D721Med (cell line): ENCODE results near the gene LSM4.

ENCODE experiments used
- DNase-seq: peaks from one replicate; pipeline ENCODE4 v3.0.0; 2011; ENCODE audit warnings: low spot score; ENCODE audit not compliant: insufficient read length
- FAIRE-seq: peaks from 2 replicates; lab custom pipeline; 2011; peaks lifted over from hg19 to GRCh38; lab: Jason Lieb, UNC
- TF ChIP-seq, protein P1 (sequence below): IDR thresholded peaks from 2 replicates; pipeline ENCODE4 v1.5.1; 2012; ENCODE audit warnings: mild to moderate bottlenecking, control low read depth; ENCODE audit not compliant: insufficient read depth; ENCODE audit errors: missing control alignments

LSM4 gene

DNA sequence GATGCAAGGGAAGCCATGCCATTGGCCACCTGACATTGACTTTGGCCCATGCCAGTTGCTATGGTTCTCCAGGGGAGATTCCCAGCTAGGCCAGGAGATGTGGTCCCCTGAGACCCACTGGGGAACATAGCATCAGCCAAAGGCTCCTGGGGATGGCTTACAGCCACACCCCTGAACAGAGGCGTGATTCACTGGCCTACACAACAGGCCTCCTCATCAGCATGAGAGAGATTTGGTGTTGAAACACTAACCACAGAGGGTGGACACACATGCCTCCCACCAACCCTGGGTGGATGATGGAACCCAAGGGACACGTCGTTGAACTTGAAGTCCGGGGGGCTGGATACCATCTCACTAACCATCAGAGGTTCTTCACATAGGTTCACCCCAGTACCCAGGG is 63.0 kb downstream of the LSM4 start:
- TF ChIP-seq, protein P1, sequence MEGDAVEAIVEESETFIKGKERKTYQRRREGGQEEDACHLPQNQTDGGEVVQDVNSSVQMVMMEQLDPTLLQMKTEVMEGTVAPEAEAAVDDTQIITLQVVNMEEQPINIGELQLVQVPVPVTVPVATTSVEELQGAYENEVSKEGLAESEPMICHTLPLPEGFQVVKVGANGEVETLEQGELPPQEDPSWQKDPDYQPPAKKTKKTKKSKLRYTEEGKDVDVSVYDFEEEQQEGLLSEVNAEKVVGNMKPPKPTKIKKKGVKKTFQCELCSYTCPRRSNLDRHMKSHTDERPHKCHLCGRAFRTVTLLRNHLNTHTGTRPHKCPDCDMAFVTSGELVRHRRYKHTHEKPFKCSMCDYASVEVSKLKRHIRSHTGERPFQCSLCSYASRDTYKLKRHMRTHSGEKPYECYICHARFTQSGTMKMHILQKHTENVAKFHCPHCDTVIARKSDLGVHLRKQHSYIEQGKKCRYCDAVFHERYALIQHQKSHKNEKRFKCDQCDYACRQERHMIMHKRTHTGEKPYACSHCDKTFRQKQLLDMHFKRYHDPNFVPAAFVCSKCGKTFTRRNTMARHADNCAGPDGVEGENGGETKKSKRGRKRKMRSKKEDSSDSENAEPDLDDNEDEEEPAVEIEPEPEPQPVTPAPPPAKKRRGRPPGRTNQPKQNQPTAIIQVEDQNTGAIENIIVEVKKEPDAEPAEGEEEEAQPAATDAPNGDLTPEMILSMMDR, result no peak
- DNase-seq (no peak), FAIRE-seq (no peak)

DNA sequence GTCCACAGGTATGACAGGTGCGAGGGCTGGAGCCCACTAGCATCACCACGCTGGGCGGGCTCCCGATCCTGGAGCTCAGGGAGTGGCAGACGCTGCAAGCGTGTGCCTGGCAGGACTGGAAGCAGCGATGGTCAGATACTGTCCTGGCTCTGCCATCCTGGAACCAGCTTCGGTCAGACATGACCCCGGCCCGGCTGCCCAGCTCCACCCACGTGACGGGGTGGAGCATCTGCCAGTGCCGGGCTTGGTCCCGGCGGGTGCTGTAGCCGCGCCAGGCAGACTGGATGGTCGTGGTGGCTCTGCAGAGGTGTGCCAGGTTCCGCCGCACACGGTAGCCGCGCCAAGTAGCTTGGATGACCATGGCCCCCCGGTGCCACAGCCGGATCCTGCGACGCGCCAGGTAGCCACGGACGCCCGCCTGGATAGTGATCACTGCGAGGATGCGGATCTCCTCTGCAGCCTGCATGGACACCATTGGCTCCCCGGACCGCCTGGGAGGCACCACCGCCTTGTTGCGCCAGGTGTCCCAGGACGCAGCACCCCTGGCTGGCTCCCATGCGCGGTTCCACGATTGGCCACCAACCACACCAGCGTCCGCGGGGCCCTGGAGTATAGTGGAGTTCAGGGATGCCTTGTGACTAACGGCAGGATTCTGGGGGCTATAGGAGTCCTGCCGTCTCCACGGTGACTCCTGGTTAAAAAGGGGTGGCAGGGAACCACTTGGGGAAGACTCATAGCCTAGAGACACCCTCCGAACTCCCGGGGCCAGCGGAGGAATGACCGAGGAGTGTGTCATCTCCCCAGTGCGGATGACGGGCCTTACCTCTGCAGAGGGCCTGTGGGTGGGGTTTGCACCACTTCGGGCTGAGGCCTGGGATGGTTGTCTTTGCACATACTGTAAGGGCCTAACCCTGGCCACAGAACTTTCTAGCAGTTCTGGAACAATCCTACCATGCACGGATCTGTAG is 65.1 kb downstream of the LSM4 start:
- FAIRE-seq (no peak), DNase-seq (no peak)
- TF ChIP-seq, protein P1, result no peak
